Activated CD8-positive, alpha-beta memory T cell treated with anti-CD3 and anti-CD28 coated beads, Interleukin-2, amount 50 U/mL, for 48 hours (primary cell): ENCODE results near the gene NANOS2.
"Not testable (repeated sequence)": the region's sequence is repeated elsewhere in the genome, so short reads cannot be mapped to it uniquely, and the experiment has no call there.

Source experiments
- DNase-seq: peaks from one replicate; pipeline ENCODE4 v3.0.0-alpha.2; 2020

NANOS2 gene

DNA sequence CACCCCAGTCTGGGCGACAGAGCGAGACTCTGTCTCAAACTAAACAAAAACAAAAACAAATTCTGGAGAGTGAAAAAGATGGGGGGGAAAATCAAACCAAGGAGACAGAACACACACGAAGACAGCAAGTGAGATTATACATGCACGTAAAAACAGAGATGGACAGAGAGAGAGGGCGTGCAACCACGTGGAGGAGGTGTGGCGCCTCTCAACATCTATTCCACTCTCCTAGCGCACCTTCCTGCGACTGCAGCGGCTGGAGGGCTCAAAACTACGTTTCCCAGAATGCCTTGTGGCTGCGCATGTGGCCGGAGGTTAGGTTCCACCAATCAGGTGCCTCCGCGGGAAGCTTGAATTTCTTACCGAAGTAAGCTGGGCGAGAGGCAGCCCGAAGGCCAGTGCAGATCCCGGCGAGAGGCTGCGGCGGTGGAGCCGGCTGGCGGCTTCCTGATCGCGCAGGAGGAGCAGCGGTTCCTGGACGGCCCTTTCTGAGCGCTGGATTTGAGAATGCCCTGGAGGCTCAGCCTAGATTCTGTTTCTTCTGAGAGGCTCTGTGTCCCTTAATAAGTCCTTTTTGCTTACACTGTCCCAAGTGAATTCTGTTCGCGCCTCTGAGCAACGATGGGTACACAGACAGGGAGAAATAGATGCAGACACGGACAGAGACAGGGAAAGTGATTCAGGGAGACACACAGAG, 13.1 kb upstream of the NANOS2 start:
- peak; percentile 89 for DNase-seq

DNA sequence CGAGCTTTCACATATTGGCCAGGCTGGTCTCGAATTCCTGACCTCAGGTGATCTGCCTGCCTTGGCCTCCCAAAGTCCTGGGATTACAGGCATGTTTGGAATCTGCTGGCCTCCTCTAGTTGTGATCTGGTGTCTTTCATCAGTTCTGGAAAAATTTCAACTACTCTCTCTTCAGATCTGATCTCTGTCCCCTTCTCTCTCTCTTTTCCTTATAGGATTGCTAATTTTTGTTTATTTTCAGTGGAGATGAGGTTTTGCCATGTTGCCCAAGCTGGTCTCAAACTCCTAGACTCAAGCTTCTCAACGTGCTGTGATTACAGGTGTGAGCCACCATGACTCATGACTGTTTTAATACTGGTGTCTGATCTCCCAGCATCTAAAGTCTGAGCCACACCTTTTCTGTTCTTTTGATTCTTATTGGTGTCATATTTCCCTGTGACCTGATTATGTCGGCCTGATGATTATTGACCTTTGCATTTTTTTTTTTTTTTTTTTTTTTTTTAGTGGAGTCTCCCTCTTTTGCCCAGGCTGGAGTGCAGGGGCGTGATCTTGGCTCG, 10.4 kb upstream of the NANOS2 start:
- DNase-seq = no peak

GRCh38 chr19:45922281-45922680, 7.7 kb upstream of the NANOS2 start:
- no peak for DNase-seq

- DNase-seq = no peak
Observed at GRCh38 chr19:45920458-45920857, 5.9 kb upstream of the NANOS2 start.

DNA sequence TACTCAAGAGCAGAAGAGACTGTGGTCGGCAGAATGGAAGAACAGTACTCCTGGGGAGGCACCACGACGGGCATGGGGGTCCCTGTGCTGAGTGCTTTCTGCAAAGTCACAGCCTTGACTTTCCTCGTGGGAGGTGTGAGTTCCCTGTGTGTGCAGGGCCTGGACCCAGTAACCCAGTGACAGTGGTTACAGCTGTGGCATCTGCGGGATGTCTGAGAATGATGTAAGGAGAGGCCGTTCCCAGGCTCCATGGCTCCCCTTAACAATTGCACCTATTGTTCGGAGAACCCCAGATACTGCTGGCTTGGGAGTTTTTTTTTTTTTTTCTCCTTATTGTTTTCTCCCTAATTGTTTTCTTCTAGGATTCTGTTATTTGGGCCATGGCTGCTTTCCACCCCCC, 5.1 kb upstream of the NANOS2 start:
- DNase-seq = no peak

- no peak for DNase-seq
Observed at GRCh38 chr19:45918721-45919120, 4.1 kb upstream of the NANOS2 start.

GRCh38 chr19:45917421-45918091, 3.0 kb upstream of the NANOS2 start:
- no peak for DNase-seq

GRCh38 chr19:45911291-45911690, 3.3 kb downstream of the NANOS2 start:
- DNase-seq = no peak

GRCh38 chr19:45908956-45909355, 5.6 kb downstream of the NANOS2 start:
- no peak for DNase-seq

DNA sequence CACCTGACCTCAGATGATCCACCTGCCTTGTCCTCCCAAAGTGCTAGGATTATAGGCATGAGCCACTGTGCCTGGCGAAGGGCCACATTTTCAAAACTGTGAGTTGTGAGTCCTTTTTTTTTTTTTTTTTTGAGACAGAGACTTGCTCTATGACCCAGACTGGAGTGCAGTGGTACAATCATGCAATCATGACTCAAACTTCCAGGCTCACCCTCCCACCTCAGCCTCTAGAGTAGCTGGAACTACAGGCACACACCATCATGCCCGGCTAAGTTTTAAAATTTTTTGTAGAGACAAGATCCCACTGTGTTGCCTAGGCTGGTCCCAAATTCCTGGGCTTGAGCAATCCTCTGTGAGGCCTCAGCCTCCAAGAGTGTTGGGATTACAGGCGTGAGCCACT, 8.4 kb downstream of the NANOS2 start:
- no peak for DNase-seq

- DNase-seq = no peak
Observed at GRCh38 chr19:45905011-45905410, 9.6 kb downstream of the NANOS2 start.

GRCh38 chr19:45902651-45903625, 11.6 kb downstream of the NANOS2 start:
- DNase-seq = peak; percentile 100

DNA sequence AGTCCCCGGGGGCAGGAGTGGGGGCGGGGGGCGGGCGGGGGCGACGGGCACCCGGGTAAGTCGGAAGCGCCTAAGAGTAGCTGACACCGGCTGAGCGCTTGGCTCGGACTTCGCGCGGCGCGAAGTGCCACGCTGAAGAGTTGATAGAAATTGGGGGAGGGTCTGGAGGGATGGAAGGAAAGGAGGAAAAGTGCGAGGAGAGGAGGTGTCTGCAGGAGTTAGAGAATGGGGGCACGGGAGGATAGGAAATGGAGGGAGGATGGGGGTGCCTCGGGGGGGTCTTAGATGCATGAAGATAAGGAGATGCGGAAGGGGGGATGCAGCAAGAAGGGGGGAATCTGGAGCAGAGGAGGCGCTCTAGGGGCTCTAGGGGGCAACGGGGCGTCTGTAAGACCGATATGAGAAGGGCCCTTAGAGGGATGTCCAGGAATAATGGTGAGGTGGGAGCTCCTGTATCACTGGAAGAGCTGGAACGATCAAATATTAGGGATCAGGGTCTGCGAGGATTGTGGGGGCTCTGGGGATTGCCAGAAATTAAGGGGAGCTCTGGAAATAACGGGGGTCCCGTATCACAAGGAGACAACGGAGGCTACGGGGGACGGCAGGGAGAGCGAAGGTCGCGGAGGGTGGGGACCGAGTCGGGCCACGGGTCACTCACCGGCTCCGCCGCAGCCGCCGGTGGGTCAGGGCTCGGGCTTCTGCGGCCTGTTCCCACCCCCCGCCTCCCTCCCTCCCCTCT, 12.5 kb downstream of the NANOS2 start, which contains the start of gene MYPOP:
TSS of gene MYPOP (minus strand) at position 702 of the 739 bp plus-strand sequence. CDS start 840 bp downstream, outside the sequence.
- DNase-seq = no peak

DNA sequence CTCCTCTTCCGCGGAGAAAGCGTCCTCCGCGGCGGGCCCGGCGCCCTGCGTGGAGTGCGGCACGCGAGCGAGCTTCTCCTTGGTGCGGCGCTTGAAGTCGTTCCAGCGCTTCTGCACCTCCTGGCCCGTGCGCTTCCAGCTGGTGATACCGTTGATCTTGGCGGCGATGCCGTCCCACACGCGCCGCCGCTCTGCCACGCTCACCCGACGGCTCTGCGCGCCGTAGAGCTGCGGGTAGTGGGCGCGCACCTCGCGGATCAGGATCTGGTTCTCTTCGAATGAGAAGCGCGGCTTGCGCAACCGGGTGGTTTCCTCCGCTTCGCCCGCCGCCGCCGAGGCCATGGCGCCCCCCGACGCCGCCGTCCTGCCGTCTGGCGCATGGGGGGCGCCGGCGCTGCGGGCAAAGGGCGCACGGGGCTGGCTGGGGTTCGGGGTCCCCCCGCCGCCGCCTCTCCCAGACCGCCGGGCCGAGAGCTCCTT, 13.1 kb downstream of the NANOS2 start:
- peak; percentile 72 for DNase-seq

DNA sequence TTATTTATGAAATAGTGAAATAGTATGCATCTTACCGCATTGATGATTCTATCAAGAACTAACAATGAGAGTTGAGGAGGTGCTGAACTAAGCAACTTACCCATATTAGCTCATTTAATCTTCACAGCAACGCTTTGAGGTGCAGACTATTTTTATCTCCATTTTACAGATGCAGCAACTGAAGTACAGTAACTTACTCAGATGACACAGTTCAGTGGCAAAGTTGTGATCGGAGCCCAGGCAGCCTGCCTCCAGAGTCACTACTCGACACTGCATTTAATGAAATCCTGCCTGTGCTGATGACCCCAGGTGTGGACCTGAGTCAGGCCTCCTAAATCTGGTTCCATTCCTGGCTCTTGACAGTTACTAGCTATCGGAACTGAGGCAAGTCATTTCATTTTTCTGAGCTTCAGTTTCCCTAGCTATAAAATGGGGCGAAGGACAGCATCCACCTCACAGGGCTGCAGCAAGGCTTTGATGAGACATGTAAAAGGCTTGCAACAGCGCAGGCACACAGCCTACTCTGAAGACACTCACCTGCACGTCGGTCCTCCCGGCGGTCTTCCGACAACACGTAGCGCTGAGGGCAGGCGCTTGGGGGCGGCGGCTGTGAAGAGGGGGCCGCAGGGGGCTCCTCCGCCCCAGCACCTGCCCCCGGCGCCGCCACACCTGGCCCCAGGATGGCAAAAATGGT, 13.7 kb downstream of the NANOS2 start:
- DNase-seq = no peak

DNA sequence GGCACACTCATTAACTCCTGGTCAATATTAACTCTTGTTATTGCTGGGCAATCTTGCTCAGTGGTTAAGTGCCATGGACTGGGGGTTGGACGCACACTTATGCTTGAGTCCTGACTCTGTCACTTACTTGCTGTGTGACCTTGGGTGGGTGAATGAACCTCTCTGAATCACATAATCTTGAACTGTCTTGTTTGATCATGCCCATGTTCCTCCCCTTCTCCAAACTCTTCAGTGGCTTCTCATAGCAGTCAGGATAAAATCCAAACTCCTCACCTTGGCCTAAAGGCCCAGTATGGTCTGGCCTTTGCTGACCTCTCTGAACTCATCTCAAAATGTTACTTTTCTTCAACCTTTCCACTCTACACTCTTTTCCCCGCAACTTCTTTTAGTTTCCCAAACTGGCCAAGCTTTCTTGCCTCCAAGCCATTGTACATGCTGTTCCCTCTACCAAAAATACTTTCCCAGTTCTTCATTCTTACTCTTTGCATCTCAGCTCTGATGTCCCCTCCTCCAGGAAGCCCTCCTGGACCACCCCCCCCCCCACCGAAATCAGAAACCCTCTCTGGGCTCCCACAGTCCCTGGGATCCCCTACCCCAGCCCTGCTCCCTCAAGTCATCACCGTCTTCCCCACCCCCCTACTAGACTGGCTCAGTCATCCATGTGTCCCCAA, 14.5 kb downstream of the NANOS2 start:
- no peak for DNase-seq

GRCh38 chr19:45899253-45899652, 15.3 kb downstream of the NANOS2 start:
- DNase-seq = no peak

DNA sequence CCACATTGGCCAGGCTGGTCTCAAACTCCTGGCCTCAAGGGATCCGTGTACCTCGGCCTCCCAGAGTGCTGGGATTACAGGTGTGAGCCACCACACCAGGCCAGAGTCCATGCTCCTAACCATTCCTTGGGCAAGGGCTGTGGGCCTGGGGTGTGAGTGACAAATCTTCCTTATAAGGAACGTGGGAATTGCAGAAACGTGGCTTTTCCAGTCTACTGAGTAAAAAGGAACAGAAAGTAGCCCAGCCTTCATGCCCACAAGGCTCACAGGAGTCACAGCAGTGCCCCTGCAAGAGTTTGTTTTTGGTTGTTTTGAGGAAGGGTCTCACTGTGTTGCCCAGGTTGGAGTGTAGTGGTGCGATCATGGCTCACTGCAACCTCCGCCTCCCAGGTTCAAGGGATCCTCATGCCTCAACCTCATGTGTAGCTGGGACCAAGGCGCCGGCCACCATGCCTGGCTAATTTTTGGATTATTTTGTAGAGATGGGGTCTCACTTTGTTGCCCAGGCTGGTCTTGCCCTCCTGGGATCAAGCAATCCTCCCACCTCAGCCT, 17.2 kb downstream of the NANOS2 start:
- no peak for DNase-seq

DNA sequence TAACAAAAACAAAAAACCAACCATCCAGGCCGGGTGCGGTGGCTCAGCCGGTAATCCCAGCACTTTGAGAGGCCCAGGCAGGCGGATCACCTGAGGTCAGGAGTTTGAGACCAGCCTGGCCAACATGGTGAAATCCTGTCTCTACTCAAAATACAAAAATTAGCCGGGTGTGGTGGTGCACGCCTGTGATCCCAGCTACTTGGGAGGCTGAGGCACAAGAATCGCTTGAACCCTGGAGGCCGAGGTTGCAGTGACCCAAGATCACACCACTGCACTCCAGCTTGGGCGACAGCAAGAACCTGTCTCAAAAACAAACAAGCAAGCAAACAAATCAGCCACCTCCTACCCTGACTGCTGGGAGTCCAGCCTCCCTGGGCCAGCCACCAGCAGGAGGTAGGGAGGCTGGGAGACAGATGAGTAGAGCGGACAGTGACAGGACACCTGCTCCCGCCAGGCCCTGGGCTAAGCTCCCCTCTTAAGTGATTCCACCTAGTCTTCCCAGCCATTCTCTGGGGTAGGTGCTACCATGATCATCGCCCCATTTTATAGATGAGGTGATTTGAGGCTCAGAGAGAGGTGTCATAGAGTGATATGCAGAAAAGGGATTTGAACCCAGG, 18.5 kb downstream of the NANOS2 start:
- DNase-seq = not testable (repeated sequence)

DNA sequence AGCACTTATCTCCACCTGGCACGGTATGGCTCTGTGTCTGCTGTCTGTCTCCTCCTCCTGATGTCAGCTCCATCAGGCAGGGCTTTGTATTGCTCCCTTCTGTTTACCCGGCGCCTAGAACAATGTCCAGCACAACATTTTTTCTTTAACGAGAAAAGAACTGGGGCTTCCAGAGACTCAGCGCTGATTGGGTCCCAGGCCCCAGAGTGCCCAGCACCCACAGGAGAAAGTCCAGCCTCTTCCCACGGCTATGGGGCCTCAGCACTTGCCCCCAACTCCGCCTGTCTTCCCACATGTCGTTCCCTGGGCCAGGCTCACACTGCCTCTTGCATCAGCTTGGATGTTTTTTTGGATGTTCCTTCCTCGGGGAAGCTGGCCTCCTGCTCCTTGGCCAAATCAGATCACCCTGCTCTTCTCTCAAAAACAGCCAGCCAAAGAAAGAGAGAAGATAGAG, 19.0 kb downstream of the NANOS2 start:
- no peak for DNase-seq
